K562 (cell line): ENCODE results near the gene PPP1CA. TPM values are rescaled to one million over a fixed set of nuclear protein-coding genes. Genes with fewer than 3 reads are reported as not detected.
A peak's percentile ranks its signal among the peaks of the same experiment; 100 is the strongest.

Source experiments
- CBX1 ChIP-seq: sonication (generic); IDR thresholded peaks from 2 replicates; pipeline ENCODE4 v1.6.1; 2016; ENCODE audit warnings: antibody characterized with exemption, low read depth, mild to moderate bottlenecking
- CHD1 ChIP-seq: fragments of 200-600 bp; sonication (generic); IDR thresholded peaks from one replicate; pipeline ENCODE4 v1.6.1; 2012; ENCODE audit warnings: mild to moderate bottlenecking, moderate library complexity, low read length, inconsistent platforms
- DNMT1 ChIP-seq: fragments of 450-650 bp; IDR thresholded peaks from 2 replicates; pipeline ENCODE4 v1.6.1; 2016; ENCODE audit warnings: antibody characterized with exemption, mild to moderate bottlenecking
- HEY1 ChIP-seq: fragments of 250-450 bp; sonication (Bioruptor Pico); IDR thresholded peaks from 2 replicates; pipeline ENCODE4 v1.5.0; 2020; ENCODE audit warnings: mild to moderate bottlenecking, moderate library complexity, borderline replicate concordance
- HNRNPH1 ChIP-seq: fragments of 200-400 bp; formaldehyde crosslinking; optimal IDR thresholded peaks from 2 replicates; pipeline ENCODE3; 2017; ENCODE audit warnings: low read depth, mild to moderate bottlenecking, low read length, moderate library complexity
- MTA2 ChIP-seq: fragments of 450-650 bp; IDR thresholded peaks from 2 replicates; pipeline ENCODE4 v1.6.1; 2016; ENCODE audit warnings: low read depth
- NCOA1 ChIP-seq: fragments of 450-650 bp; IDR thresholded peaks from 2 replicates; pipeline ENCODE4 v1.6.1; 2016; ENCODE audit warnings: low read depth
- PCBP1 ChIP-seq: fragments of 200-400 bp; formaldehyde crosslinking; IDR thresholded peaks from 2 replicates; pipeline ENCODE4 v1.6.1; 2018; ENCODE audit warnings: mild to moderate bottlenecking, low read depth, low read length; ENCODE audit not compliant: poor library complexity, severe bottlenecking
- SIRT6 ChIP-seq: IDR thresholded peaks from one replicate; pipeline ENCODE4 v1.6.1; 2012; ENCODE audit warnings: low read depth, mild to moderate bottlenecking, control low read depth, inconsistent platforms, low read length, moderate library complexity
- SOX6 ChIP-seq: fragments of 450-650 bp; IDR thresholded peaks from 2 replicates; pipeline ENCODE4 v1.6.1; 2014; ENCODE audit warnings: mild to moderate bottlenecking
- SREBF1 ChIP-seq: fragments of 150-350 bp; IDR thresholded peaks from 2 replicates; pipeline ENCODE4 v1.6.1; 2014; ENCODE audit warnings: antibody characterized with exemption, low read depth, low read length, borderline replicate concordance
- TSC22D4 ChIP-seq: fragments of 450-650 bp; IDR thresholded peaks from 2 replicates; pipeline ENCODE4 v1.6.1; 2016; ENCODE audit warnings: missing genetic modification characterization, missing biosample characterization, control low read depth
- WHSC1 ChIP-seq: IDR thresholded peaks from one replicate; pipeline ENCODE4 v1.6.1; 2012; ENCODE audit warnings: low read length, control low read depth, inconsistent platforms
- ZNF197 ChIP-seq: fragments of 200-800 bp; sonication (Bioruptor generic); IDR thresholded peaks from 2 replicates; pipeline ENCODE4 v1.6.1; 2016; ENCODE audit warnings: low read depth, missing genetic modification characterization, missing compliant biosample characterization
- ZNF699 ChIP-seq: fragments of 250-450 bp; sonication (Bioruptor Pico); IDR thresholded peaks from 2 replicates; pipeline ENCODE4 v1.8.0; 2021; ENCODE audit warnings: mild to moderate bottlenecking, moderate library complexity; ENCODE audit not compliant: insufficient replicate concordance
- ZSCAN29 ChIP-seq: fragments of 450-650 bp; IDR thresholded peaks from 2 replicates; pipeline ENCODE4 v1.6.1; 2017
- polyA plus RNA-seq, 8 experiments: library from polyadenylated mRNA; depleted of rRNA in 4 of 8; stranded (reverse) in 5 of 8; unstranded in 3 of 8; fragments of >200 nt; fragmentation: Nextera tagmentation in 2 of 8; fragmentation: Illumina TruSeq in 1 of 8; extraction: Ambion mirVana in 2 of 8; extraction: Trizol in 1 of 8; gene quantifications; 2 replicates each; pipeline versions ENCODE4 v1.2.1 to v1.2.3, GENCODE V29; 2011 to 2014; ENCODE audit warnings: inconsistent platforms in 1 of 8, missing spikeins in 1 of 8
- total RNA-seq, 7 experiments: library from RNA; depleted of rRNA in 6 of 7; stranded (reverse); fragments of >200 nt in 6 of 7; fragmentation: Illumina TruSeq in 2 of 7; extraction: Trizol in 2 of 7; gene quantifications; 2 replicates each; pipeline versions ENCODE4 v1.2.1 to v1.2.3, GENCODE V29; 2011 to 2021; ENCODE audit warnings: low replicate concordance in 1 of 7
- TF ChIP-seq, protein P1 (sequence below): fragments of 150-350 bp; IDR thresholded peaks from 2 replicates; pipeline ENCODE4 v1.6.1; 2014; ENCODE audit warnings: low read depth, mild to moderate bottlenecking, low read length, borderline replicate concordance
- TF ChIP-seq, protein P2 (sequence below): IDR thresholded peaks from 2 replicates; pipeline ENCODE4 v1.6.1; 2014; ENCODE audit warnings: antibody characterized with exemption
- TF ChIP-seq, protein P3 (sequence below): IDR thresholded peaks from 2 replicates; pipeline ENCODE4 v1.6.1; 2011; ENCODE audit not compliant: insufficient read length; ENCODE audit errors: extremely low read depth
- TF ChIP-seq, protein P4 (sequence below): fragments of 450-650 bp; IDR thresholded peaks from 2 replicates; pipeline ENCODE4 v1.6.1; 2018; ENCODE audit warnings: mild to moderate bottlenecking, low read depth; ENCODE audit not compliant: partially characterized antibody
- TF ChIP-seq, protein P5 (sequence below): fragments of 250-450 bp; sonication (Bioruptor Pico); IDR thresholded peaks from 2 replicates; pipeline ENCODE4 v1.4.0; 2020

Gene PPP1CA
- total and polyA plus RNA-seq, 9 of the 15 experiments (the other 6 are each of a cell fraction or from before 2014, with no cell fraction given) = 18.2 to 242 (median 188) TPM

DNA sequence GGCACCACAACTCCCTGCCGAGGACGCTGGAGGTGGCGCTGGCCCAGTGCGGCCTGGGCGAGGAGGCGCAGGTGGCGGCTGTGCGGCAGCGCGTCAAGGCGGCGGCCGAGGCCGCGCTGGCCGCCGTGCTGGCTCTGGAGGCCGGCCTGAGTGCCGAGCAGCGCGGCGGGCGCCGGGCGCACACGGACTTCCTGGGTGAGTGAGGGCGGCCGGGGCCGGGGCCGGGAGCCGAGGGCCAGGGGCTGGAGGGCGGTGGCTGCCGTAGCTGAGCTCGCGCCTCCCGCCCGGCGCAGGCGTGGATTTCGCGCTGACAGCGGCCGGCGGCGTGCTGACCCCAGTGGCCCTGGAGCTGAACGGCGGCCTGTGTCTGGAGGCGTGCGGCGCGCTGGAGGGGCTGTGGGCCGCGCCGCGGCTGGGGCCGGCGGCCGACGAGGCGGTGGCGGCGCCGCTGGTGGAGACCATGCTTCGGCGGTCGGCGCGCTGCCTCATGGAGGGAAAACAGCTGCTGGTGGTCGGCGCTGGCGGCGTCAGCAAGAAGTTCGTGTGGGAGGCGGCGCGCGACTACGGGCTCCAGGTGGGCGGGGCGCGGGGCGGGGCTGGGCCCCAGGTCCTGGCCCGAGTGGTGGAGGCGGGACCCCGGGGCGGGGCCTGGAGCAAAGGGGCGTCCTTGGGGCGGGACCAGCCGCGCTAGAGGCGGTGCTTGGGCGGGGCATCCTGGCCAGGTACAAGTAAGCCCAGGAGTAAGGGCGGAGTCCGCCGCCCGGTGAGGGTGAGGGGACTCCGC, 19.2 kb upstream of the PPP1CA start (continued):
- TF ChIP-seq CBX1 = no peak
- TF ChIP-seq DNMT1 = no peak
- TF ChIP-seq, protein P1, sequence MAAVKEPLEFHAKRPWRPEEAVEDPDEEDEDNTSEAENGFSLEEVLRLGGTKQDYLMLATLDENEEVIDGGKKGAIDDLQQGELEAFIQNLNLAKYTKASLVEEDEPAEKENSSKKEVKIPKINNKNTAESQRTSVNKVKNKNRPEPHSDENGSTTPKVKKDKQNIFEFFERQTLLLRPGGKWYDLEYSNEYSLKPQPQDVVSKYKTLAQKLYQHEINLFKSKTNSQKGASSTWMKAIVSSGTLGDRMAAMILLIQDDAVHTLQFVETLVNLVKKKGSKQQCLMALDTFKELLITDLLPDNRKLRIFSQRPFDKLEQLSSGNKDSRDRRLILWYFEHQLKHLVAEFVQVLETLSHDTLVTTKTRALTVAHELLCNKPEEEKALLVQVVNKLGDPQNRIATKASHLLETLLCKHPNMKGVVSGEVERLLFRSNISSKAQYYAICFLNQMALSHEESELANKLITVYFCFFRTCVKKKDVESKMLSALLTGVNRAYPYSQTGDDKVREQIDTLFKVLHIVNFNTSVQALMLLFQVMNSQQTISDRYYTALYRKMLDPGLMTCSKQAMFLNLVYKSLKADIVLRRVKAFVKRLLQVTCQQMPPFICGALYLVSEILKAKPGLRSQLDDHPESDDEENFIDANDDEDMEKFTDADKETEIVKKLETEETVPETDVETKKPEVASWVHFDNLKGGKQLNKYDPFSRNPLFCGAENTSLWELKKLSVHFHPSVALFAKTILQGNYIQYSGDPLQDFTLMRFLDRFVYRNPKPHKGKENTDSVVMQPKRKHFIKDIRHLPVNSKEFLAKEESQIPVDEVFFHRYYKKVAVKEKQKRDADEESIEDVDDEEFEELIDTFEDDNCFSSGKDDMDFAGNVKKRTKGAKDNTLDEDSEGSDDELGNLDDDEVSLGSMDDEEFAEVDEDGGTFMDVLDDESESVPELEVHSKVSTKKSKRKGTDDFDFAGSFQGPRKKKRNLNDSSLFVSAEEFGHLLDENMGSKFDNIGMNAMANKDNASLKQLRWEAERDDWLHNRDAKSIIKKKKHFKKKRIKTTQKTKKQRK = no peak
- no peak for TF ChIP-seq PCBP1
- TF ChIP-seq SREBF1 = no peak
- no peak for TF ChIP-seq ZNF197 (CRISPR knock-in tag)
- TF ChIP-seq ZSCAN29 = no peak
- TF ChIP-seq SIRT6 = no peak
- no peak for TF ChIP-seq MTA2
- TF ChIP-seq, protein P2, sequence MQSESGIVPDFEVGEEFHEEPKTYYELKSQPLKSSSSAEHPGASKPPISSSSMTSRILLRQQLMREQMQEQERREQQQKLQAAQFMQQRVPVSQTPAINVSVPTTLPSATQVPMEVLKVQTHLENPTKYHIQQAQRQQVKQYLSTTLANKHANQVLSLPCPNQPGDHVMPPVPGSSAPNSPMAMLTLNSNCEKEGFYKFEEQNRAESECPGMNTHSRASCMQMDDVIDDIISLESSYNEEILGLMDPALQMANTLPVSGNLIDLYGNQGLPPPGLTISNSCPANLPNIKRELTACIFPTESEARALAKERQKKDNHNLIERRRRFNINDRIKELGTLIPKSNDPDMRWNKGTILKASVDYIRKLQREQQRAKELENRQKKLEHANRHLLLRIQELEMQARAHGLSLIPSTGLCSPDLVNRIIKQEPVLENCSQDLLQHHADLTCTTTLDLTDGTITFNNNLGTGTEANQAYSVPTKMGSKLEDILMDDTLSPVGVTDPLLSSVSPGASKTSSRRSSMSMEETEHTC = no peak
- TF ChIP-seq WHSC1 = no peak
- peak; percentile 42; the same call in 1 of the 2 replicates for TF ChIP-seq SOX6
- peak; percentile 61 for TF ChIP-seq CHD1
- TF ChIP-seq, protein P3, sequence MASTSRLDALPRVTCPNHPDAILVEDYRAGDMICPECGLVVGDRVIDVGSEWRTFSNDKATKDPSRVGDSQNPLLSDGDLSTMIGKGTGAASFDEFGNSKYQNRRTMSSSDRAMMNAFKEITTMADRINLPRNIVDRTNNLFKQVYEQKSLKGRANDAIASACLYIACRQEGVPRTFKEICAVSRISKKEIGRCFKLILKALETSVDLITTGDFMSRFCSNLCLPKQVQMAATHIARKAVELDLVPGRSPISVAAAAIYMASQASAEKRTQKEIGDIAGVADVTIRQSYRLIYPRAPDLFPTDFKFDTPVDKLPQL = no peak
- TF ChIP-seq, protein P4, sequence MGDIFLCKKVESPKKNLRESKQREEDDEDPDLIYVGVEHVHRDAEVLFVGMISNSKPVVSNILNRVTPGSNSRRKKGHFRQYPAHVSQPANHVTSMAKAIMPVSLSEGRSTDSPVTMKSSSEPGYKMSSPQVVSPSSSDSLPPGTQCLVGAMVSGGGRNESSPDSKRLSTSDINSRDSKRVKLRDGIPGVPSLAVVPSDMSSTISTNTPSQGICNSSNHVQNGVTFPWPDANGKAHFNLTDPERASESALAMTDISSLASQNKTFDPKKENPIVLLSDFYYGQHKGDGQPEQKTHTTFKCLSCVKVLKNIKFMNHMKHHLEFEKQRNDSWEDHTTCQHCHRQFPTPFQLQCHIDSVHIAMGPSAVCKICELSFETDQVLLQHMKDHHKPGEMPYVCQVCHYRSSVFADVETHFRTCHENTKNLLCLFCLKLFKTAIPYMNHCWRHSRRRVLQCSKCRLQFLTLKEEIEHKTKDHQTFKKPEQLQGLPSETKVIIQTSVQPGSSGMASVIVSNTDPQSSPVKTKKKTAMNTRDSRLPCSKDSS = no peak
- TF ChIP-seq NCOA1 = no peak
- no peak for TF ChIP-seq ZNF699 (CRISPR knock-in tag)
- no peak for TF ChIP-seq TSC22D4 (tag)
- TF ChIP-seq HNRNPH1 = no peak
- TF ChIP-seq HEY1 = no peak
- TF ChIP-seq, protein P5, sequence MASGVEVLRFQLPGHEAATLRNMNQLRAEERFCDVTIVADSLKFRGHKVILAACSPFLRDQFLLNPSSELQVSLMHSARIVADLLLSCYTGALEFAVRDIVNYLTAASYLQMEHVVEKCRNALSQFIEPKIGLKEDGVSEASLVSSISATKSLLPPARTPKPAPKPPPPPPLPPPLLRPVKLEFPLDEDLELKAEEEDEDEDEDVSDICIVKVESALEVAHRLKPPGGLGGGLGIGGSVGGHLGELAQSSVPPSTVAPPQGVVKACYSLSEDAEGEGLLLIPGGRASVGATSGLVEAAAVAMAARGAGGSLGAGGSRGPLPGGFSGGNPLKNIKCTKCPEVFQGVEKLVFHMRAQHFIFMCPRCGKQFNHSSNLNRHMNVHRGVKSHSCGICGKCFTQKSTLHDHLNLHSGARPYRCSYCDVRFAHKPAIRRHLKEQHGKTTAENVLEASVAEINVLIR (CRISPR knock-in tag) = no peak
